ENCODE data around the gene GNGT2.

DNA sequence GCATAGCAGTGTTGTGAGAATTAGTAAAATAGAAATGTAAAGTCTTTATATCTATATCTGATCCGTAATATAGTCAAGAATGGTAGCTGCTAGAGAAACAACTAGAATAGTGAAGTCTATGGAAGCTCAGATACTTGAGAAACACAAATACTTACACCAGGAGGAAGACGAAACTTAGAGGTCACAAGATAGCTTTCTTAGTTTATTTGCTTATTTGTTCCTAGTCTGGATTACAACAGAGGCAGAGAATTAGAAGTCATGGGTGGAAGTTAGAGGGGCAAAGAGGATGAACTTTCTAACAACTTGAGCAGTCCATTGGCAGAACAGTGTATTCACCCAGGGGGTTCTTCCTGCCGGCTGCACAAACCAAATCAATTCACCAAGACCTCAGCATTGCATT is 13.9 kb downstream of the GNGT2 start:
- TF ChIP-seq, protein P1, sequence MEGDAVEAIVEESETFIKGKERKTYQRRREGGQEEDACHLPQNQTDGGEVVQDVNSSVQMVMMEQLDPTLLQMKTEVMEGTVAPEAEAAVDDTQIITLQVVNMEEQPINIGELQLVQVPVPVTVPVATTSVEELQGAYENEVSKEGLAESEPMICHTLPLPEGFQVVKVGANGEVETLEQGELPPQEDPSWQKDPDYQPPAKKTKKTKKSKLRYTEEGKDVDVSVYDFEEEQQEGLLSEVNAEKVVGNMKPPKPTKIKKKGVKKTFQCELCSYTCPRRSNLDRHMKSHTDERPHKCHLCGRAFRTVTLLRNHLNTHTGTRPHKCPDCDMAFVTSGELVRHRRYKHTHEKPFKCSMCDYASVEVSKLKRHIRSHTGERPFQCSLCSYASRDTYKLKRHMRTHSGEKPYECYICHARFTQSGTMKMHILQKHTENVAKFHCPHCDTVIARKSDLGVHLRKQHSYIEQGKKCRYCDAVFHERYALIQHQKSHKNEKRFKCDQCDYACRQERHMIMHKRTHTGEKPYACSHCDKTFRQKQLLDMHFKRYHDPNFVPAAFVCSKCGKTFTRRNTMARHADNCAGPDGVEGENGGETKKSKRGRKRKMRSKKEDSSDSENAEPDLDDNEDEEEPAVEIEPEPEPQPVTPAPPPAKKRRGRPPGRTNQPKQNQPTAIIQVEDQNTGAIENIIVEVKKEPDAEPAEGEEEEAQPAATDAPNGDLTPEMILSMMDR (conservative IDR thresholded peaks at IDR 0.05; ENCODE audit: low read depth in 2 of 2), result no peak
- TF ChIP-seq POLR2AphosphoS5 (IDR thresholded peaks at IDR 0.05; ENCODE audit: low read depth) (no peak), ZNF331 (CRISPR knock-in tag; IDR thresholded peaks at IDR 0.05; ENCODE audit: low read depth) (no peak), NANOG (IDR thresholded peaks at IDR 0.05; ENCODE audit: borderline replicate concordance) (no peak), EZH2 (IDR thresholded peaks at IDR 0.05; ENCODE audit: low read depth, unreplicated experiment) (no peak), ZNF114 (CRISPR knock-in tag; IDR thresholded peaks at IDR 0.05) (no peak)
- TF ChIP-seq, protein P2, sequence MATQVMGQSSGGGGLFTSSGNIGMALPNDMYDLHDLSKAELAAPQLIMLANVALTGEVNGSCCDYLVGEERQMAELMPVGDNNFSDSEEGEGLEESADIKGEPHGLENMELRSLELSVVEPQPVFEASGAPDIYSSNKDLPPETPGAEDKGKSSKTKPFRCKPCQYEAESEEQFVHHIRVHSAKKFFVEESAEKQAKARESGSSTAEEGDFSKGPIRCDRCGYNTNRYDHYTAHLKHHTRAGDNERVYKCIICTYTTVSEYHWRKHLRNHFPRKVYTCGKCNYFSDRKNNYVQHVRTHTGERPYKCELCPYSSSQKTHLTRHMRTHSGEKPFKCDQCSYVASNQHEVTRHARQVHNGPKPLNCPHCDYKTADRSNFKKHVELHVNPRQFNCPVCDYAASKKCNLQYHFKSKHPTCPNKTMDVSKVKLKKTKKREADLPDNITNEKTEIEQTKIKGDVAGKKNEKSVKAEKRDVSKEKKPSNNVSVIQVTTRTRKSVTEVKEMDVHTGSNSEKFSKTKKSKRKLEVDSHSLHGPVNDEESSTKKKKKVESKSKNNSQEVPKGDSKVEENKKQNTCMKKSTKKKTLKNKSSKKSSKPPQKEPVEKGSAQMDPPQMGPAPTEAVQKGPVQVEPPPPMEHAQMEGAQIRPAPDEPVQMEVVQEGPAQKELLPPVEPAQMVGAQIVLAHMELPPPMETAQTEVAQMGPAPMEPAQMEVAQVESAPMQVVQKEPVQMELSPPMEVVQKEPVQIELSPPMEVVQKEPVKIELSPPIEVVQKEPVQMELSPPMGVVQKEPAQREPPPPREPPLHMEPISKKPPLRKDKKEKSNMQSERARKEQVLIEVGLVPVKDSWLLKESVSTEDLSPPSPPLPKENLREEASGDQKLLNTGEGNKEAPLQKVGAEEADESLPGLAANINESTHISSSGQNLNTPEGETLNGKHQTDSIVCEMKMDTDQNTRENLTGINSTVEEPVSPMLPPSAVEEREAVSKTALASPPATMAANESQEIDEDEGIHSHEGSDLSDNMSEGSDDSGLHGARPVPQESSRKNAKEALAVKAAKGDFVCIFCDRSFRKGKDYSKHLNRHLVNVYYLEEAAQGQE (IDR thresholded peaks at IDR 0.05; ENCODE audit: unreplicated experiment), result no peak

All from GM23338 (cell line).